ENCODE measurements around the gene BAG3.

The BAG3 gene

GRCh38 chr10:119620241-119621077 lies 30.7 kb upstream of the BAG3 start:
- TF ChIP-seq POLR2AphosphoS5 (IDR thresholded peaks at IDR 0.05; ENCODE audit: low read depth, low read length), result no peak
- TF ChIP-seq SIN3A (IDR thresholded peaks at IDR 0.05; ENCODE audit: borderline replicate concordance, insufficient read depth, low read length), result no peak
- no peak for TF ChIP-seq FOXP2 (optimal IDR thresholded peaks at IDR 0.05; ENCODE audit: borderline replicate concordance, extremely low read depth, extremely low read length, insufficient read depth)
- no peak for TF ChIP-seq TAF1 (IDR thresholded peaks at IDR 0.05; ENCODE audit: borderline replicate concordance, insufficient read depth, low read length)
- no peak for TF ChIP-seq REST (IDR thresholded peaks at IDR 0.05; ENCODE audit: insufficient read depth in 1 of 2, low read depth in 2 of 2, low read length in 2 of 2)

- TF ChIP-seq SIN3A (IDR thresholded peaks at IDR 0.05; ENCODE audit: borderline replicate concordance, insufficient read depth, low read length), result no peak
- no peak for TF ChIP-seq TAF1 (IDR thresholded peaks at IDR 0.05; ENCODE audit: borderline replicate concordance, insufficient read depth, low read length)
- TF ChIP-seq FOXP2 (optimal IDR thresholded peaks at IDR 0.05; ENCODE audit: borderline replicate concordance, extremely low read depth, extremely low read length, insufficient read depth), result no peak
- no peak for TF ChIP-seq POLR2AphosphoS5 (IDR thresholded peaks at IDR 0.05; ENCODE audit: low read depth, low read length)
- no peak for TF ChIP-seq REST (IDR thresholded peaks at IDR 0.05; ENCODE audit: insufficient read depth in 1 of 2, low read depth in 2 of 2, low read length in 2 of 2)
Observed at GRCh38 chr10:119621078-119621384, 30.1 kb upstream of the BAG3 start.

GRCh38 chr10:119625570-119626280 lies 25.5 kb upstream of the BAG3 start:
- no peak for TF ChIP-seq TAF1 (IDR thresholded peaks at IDR 0.05; ENCODE audit: borderline replicate concordance, insufficient read depth, low read length)
- TF ChIP-seq FOXP2 (optimal IDR thresholded peaks at IDR 0.05; ENCODE audit: borderline replicate concordance, extremely low read depth, extremely low read length, insufficient read depth), result no peak
- TF ChIP-seq POLR2AphosphoS5 (IDR thresholded peaks at IDR 0.05; ENCODE audit: low read depth, low read length), result no peak
- no peak for TF ChIP-seq REST (IDR thresholded peaks at IDR 0.05; ENCODE audit: insufficient read depth in 1 of 2, low read depth in 2 of 2, low read length in 2 of 2)
- TF ChIP-seq SIN3A (IDR thresholded peaks at IDR 0.05; ENCODE audit: borderline replicate concordance, insufficient read depth, low read length), result no peak

- TF ChIP-seq FOXP2 (optimal IDR thresholded peaks at IDR 0.05; ENCODE audit: borderline replicate concordance, extremely low read depth, extremely low read length, insufficient read depth), result no peak
- TF ChIP-seq SIN3A (IDR thresholded peaks at IDR 0.05; ENCODE audit: borderline replicate concordance, insufficient read depth, low read length), result no peak
- no peak for TF ChIP-seq POLR2AphosphoS5 (IDR thresholded peaks at IDR 0.05; ENCODE audit: low read depth, low read length)
- TF ChIP-seq REST (IDR thresholded peaks at IDR 0.05; ENCODE audit: insufficient read depth in 1 of 2, low read depth in 2 of 2, low read length in 2 of 2), result no peak
- no peak for TF ChIP-seq TAF1 (IDR thresholded peaks at IDR 0.05; ENCODE audit: borderline replicate concordance, insufficient read depth, low read length)
Observed at GRCh38 chr10:119630300-119630699, 20.9 kb upstream of the BAG3 start.
